ENCODE data around the gene ARHGEF33.

DNA sequence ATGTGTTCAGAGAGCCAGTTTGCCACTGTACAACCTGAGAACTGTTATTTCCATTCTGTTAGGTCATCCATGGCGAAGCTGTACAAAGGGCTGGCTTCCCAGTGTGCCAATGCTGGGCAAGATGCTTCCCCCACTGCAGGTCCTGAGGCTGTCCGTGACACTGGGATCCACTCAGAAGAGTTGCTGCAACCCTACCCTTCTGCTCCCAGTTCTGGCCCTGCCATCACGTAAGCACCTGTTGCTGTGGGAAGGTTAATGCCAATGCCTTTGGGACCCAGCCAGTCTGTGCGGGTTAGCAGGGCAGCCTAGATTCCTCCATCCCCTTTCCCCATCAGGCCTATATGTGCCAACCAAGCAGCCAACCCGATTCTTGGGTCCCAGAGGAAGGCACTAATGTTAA, 68.3 kb downstream of the ARHGEF33 start:
- TF ChIP-seq POLR2A (IDR thresholded peaks at IDR 0.05): no peak
- TF ChIP-seq, protein P1, sequence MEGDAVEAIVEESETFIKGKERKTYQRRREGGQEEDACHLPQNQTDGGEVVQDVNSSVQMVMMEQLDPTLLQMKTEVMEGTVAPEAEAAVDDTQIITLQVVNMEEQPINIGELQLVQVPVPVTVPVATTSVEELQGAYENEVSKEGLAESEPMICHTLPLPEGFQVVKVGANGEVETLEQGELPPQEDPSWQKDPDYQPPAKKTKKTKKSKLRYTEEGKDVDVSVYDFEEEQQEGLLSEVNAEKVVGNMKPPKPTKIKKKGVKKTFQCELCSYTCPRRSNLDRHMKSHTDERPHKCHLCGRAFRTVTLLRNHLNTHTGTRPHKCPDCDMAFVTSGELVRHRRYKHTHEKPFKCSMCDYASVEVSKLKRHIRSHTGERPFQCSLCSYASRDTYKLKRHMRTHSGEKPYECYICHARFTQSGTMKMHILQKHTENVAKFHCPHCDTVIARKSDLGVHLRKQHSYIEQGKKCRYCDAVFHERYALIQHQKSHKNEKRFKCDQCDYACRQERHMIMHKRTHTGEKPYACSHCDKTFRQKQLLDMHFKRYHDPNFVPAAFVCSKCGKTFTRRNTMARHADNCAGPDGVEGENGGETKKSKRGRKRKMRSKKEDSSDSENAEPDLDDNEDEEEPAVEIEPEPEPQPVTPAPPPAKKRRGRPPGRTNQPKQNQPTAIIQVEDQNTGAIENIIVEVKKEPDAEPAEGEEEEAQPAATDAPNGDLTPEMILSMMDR (IDR thresholded peaks at IDR 0.05): no peak

Measured in sigmoid colon (tissue), 3 donors.